ENCODE results near the gene GALNT14.
A peak's percentile ranks its signal among the peaks of the same experiment; 100 is the strongest.

GALNT14 gene

GRCh38 chr2:31141443-31142085 lies 3.3 kb upstream of the GALNT14 start:
- no peak overlapping the region for H3K27ac ChIP-seq
- no peak for TF ChIP-seq CTCF (conservative IDR thresholded peaks at IDR 0.05)

GRCh38 chr2:31140151-31140550 lies 1.9 kb upstream of the GALNT14 start:
- TF ChIP-seq CTCF (conservative IDR thresholded peaks at IDR 0.05): no peak
- no peak overlapping the region for H3K27ac ChIP-seq

- no peak overlapping the region for H3K27ac ChIP-seq
- TF ChIP-seq CTCF (conservative IDR thresholded peaks at IDR 0.05): no peak
These were observed 1.4 kb upstream of the GALNT14 start for GRCh38 chr2:31139671-31140070.

GRCh38 chr2:31137211-31138036 lies 816 bp downstream of the GALNT14 start:
- H3K27ac ChIP-seq: peak overlapping the region; percentile 69
- TF ChIP-seq CTCF (conservative IDR thresholded peaks at IDR 0.05): no peak

- no peak overlapping the region for H3K27ac ChIP-seq
- no peak for TF ChIP-seq CTCF (conservative IDR thresholded peaks at IDR 0.05)
These were observed 1.5 kb downstream of the GALNT14 start for GRCh38 chr2:31136732-31137131.

GRCh38 chr2:31136000-31136399 lies 2.2 kb downstream of the GALNT14 start:
- no peak for TF ChIP-seq CTCF (conservative IDR thresholded peaks at IDR 0.05)
- no peak overlapping the region for H3K27ac ChIP-seq

GRCh38 chr2:31134480-31134879 lies 3.8 kb downstream of the GALNT14 start:
- no peak for TF ChIP-seq CTCF (conservative IDR thresholded peaks at IDR 0.05)
- no peak overlapping the region for H3K27ac ChIP-seq

All from VCaP (cell line).